T-cell (primary cell): ENCODE data around the gene NUPR1. TPM values are rescaled to one million over a fixed set of nuclear protein-coding genes. Genes with fewer than 3 reads are reported as not detected.
A peak's percentile ranks its signal among the peaks of the same experiment; 100 is the strongest.
"Not testable (repeated sequence)": the region's sequence is repeated elsewhere in the genome, so short reads cannot be mapped to it uniquely, and the experiment has no call there.

Source experiments
- ATAC-seq, 4 experiments: fragments of 200-7000 bp in 3 of 4; fragments of 150-1000 bp in 1 of 4; cut with Tn5 transposase; replicated peaks in 1 of 4; 1 replicate in 3 of 4; 2 replicates in 1 of 4; pipeline ENCODE4 v1.10.0; 2021; ENCODE audit warnings: moderate library complexity in 3 of 4, mild to moderate bottlenecking in 2 of 4, moderate number of reproducible peaks in 1 of 4
- CTCF ChIA-PET, 2 donors: fragments of 300-600 bp; sonication (Branson Sonifier 250); formaldehyde crosslinking; loops; one replicate each; lab custom pipeline; 2022; ENCODE audit warnings: antibody characterized with exemption in 2 of 2; lab: Charles Lee
- POLR2A ChIA-PET, 2 donors: fragments of 300-600 bp; sonication (Branson Sonifier 250); formaldehyde crosslinking; loops; one replicate each; lab custom pipeline; 2022; ENCODE audit warnings: antibody characterized with exemption in 2 of 2; lab: Charles Lee
- DNase-seq, 35 experiments: peaks; one replicate each; pipeline versions ENCODE4 v3.0.0 to v3.0.0-alpha.2; 2013 to 2023
- H3K27ac ChIP-seq: one replicate; pipeline ENCODE4 v1.5.1; 2013; ENCODE audit warnings: low read length
- H3K27me3 ChIP-seq, 2 experiments: replicated peaks in 1 of 2; 1 replicate in 1 of 2; 2 replicates in 1 of 2; pipeline versions ENCODE4 v1.6.1 to v1.7.0; 2013; ENCODE audit warnings: low read length in 1 of 2, mixed read lengths in 1 of 2; ENCODE audit not compliant: control insufficient read depth in 2 of 2, insufficient read depth in 2 of 2; ENCODE audit errors: extremely low read depth in 1 of 2
- H3K36me3 ChIP-seq, 2 donors: 1 replicate in 1 of 2; 2 replicates in 1 of 2; pipeline versions ENCODE4 v1.6.1 to v1.7.0; 2013; ENCODE audit warnings: low read length in 1 of 2; ENCODE audit not compliant: control insufficient read depth in 2 of 2, insufficient read depth in 1 of 2; ENCODE audit errors: extremely low read depth in 1 of 2
- H3K4me1 ChIP-seq, 2 experiments: 1 replicate in 1 of 2; 2 replicates in 1 of 2; pipeline versions ENCODE4 v1.6.1 to v1.7.0; 2013; ENCODE audit warnings: low read length in 2 of 2, mixed read lengths in 1 of 2; ENCODE audit not compliant: insufficient read depth in 2 of 2, control insufficient read depth in 1 of 2; ENCODE audit errors: extremely low read depth in 1 of 2
- H3K4me3 ChIP-seq, 2 donors: 1 replicate in 1 of 2; 2 replicates in 1 of 2; pipeline versions ENCODE4 v1.5.1 to v1.7.0; 2013; ENCODE audit warnings: mild to moderate bottlenecking in 2 of 2, low read length in 1 of 2, moderate library complexity in 1 of 2; ENCODE audit not compliant: control insufficient read depth in 1 of 2; ENCODE audit errors: extremely low read depth in 1 of 2
- H3K9me3 ChIP-seq: 2 replicates; pipeline ENCODE4 v1.7.0; 2013
- H3K27ac Mint-ChIP-seq, 2 donors: one replicate each; pipeline ENCODE4 v1.8.0; 2020 to 2021; ENCODE audit warnings: mild to moderate bottlenecking in 2 of 2, mixed read lengths in 2 of 2
- H3K27me3 Mint-ChIP-seq, 2 donors: one replicate each; pipeline ENCODE4 v1.8.0; 2021 to 2022; ENCODE audit warnings: mixed read lengths in 2 of 2
- H3K36me3 Mint-ChIP-seq: one replicate; pipeline ENCODE4 v1.8.0; 2021; ENCODE audit warnings: mixed read lengths
- H3K4me1 Mint-ChIP-seq, 3 donors: one replicate each; pipeline ENCODE4 v1.8.0; 2020 to 2022; ENCODE audit warnings: mixed read lengths in 3 of 3, mild to moderate bottlenecking in 1 of 3
- H3K4me3 Mint-ChIP-seq, 3 donors: one replicate each; pipeline ENCODE4 v1.8.0; 2020 to 2022; ENCODE audit warnings: mild to moderate bottlenecking in 3 of 3, mixed read lengths in 3 of 3, moderate library complexity in 3 of 3
- H3K9me3 Mint-ChIP-seq, 3 donors: one replicate each; pipeline ENCODE4 v1.8.0; 2020 to 2022; ENCODE audit warnings: mixed read lengths in 3 of 3
- WGBS: methylation state at CpG from one replicate; pipeline ENCODE4 v1.1.5; 2013; ENCODE audit warnings: missing lambda C conversion rate; ENCODE audit not compliant: insufficient coverage; 5-methylcytosine and 5-hydroxymethylcytosine counted together
- total RNA-seq, 35 experiments: library from RNA in 6 of 35; stranded (reverse) in 6 of 35; fragments of 120-200 nt in 1 of 35; gene quantifications; one replicate each; pipeline versions ENCODE4 v1.2.1 to v1.2.4 and lab custom pipeline; 2013 to 2026

The NUPR1 gene
- total RNA-seq, 5 donors from 2014 or later (not counting 1 experiment from before 2014, with no cell fraction given): 0.70 to 0.99 (median 0.98) TPM; not detected in 2

- H3K9me3 ChIP-seq: peaks cover 2% of the 10 kb centered on the region
- no peak overlapping the region for H3K27ac ChIP-seq
- no peak for ATAC-seq
- H3K27ac Mint-ChIP-seq: peak overlapping the region in 1 of 2 donors; percentile 29
- no peaks in the 10 kb centered on the region for H3K27me3 Mint-ChIP-seq
- H3K9me3 Mint-ChIP-seq: peaks cover 2 to 10% (median 7%) of the 10 kb centered on the region in 3 donors
- no peaks in the 10 kb centered on the region for H3K27me3 ChIP-seq
- CTCF ChIA-PET: no interaction called here
- peaks cover 28% of the 10 kb centered on the region for H3K36me3 Mint-ChIP-seq
- POLR2A ChIA-PET: no interaction called here
- WGBS: 100% methylated on average over 1 of the region's 2 CpGs
- H3K4me1 Mint-ChIP-seq: peaks cover 34 to 47% (median 35%) of the 10 kb centered on the region in 3 donors
- H3K36me3 ChIP-seq: peaks cover 7 to 9% of the 10 kb centered on the region in 2 donors
- H3K4me3 ChIP-seq: no peak overlapping the region
- peaks cover 0 to 2% of the 10 kb centered on the region in 2 experiments for H3K4me1 ChIP-seq
- H3K4me3 Mint-ChIP-seq: no peak overlapping the region
- no peak for DNase-seq
Measured at GRCh38 chr16:28567292-28567691, 28.5 kb upstream of the NUPR1 start.

- H3K4me3 Mint-ChIP-seq, H3K27me3 Mint-ChIP-seq, H3K36me3 ChIP-seq, ATAC-seq, H3K4me1 ChIP-seq, DNase-seq, POLR2A ChIA-PET, H3K27ac Mint-ChIP-seq, CTCF ChIA-PET, H3K27me3 ChIP-seq, H3K4me3 ChIP-seq, H3K9me3 ChIP-seq, H3K27ac ChIP-seq: not testable (repeated sequence)
- Mint-ChIP-seq H3K9me3 (peaks cover 2 to 10% (median 7%) of the 10 kb centered on the region in 3 donors), H3K36me3 (peaks cover 29% of the 10 kb centered on the region), H3K4me1 (peaks cover 39 to 51% (median 40%) of the 10 kb centered on the region in 3 donors)
- WGBS: no CpG with 5 or more reads among the region's 4 CpGs
Measured at GRCh38 chr16:28566233-28566925, 27.6 kb upstream of the NUPR1 start.

- WGBS: 82% methylated on average over 4 of the region's 6 CpGs
- Mint-ChIP-seq H3K4me1 (peaks cover 45 to 49% (median 45%) of the 10 kb centered on the region in 3 donors), H3K36me3 (peaks cover 34% of the 10 kb centered on the region), H3K4me3 (no peak overlapping the region), H3K27ac (no peak overlapping the region), H3K27me3 (no peaks in the 10 kb centered on the region), H3K9me3 (peaks cover 2 to 10% (median 7%) of the 10 kb centered on the region in 3 donors)
- Histone ChIP-seq H3K27ac (no peak overlapping the region), H3K27me3 (no peaks in the 10 kb centered on the region), H3K4me3 (no peak overlapping the region), H3K36me3 (peaks cover 3 to 19% of the 10 kb centered on the region in 2 donors), H3K9me3 (peaks cover 2% of the 10 kb centered on the region), H3K4me1 (peaks cover 0 to 7% of the 10 kb centered on the region in 2 experiments)
- no peak for DNase-seq
- ChIA-PET POLR2A (no interaction called here), CTCF (no interaction called here)
- no peak for ATAC-seq
Measured at GRCh38 chr16:28563218-28563617, 24.4 kb upstream of the NUPR1 start.

- Mint-ChIP-seq H3K4me1 (peaks cover 44 to 46% (median 44%) of the 10 kb centered on the region in 3 donors), H3K27ac (no peak overlapping the region), H3K36me3 (peaks cover 32% of the 10 kb centered on the region), H3K9me3 (peaks cover 0 to 5% (median under 1%) of the 10 kb centered on the region in 3 donors), H3K27me3 (no peaks in the 10 kb centered on the region), H3K4me3 (no peak overlapping the region)
- no peak for ATAC-seq
- H3K36me3 ChIP-seq: peaks cover 3 to 23% of the 10 kb centered on the region in 2 donors
- DNase-seq: no peak
- no peak overlapping the region for H3K4me3 ChIP-seq
- 100% methylated on average over 1 of the region's 4 CpGs for WGBS
- no peaks in the 10 kb centered on the region for H3K27me3 ChIP-seq
- H3K9me3 ChIP-seq: peaks cover 2% of the 10 kb centered on the region
- ChIA-PET CTCF (no interaction called here), POLR2A (interaction anchor here in 1 of 2 donors (0.6 kb wide), 1 partner anchor 55 kb away, joined by 3 read pairs; no protein-coding TSS in a partner anchor)
- peaks cover 0 to 7% of the 10 kb centered on the region in 2 experiments for H3K4me1 ChIP-seq
- H3K27ac ChIP-seq: no peak overlapping the region
Measured at GRCh38 chr16:28562199-28562598, 23.4 kb upstream of the NUPR1 start.

GRCh38 chr16:28561557-28562187 lies 22.9 kb upstream of the NUPR1 start:
- H3K4me3 ChIP-seq: no peak overlapping the region
- Mint-ChIP-seq H3K27me3 (no peaks in the 10 kb centered on the region), H3K4me1 (peaks cover 48 to 50% (median 49%) of the 10 kb centered on the region in 3 donors), H3K4me3 (no peak overlapping the region), H3K36me3 (peaks cover 32% of the 10 kb centered on the region), H3K9me3 (peaks cover 0 to 4% (median 0%) of the 10 kb centered on the region in 3 donors), H3K27ac (no peak overlapping the region)
- ATAC-seq (no peak), DNase-seq (no peak)
- no peaks in the 10 kb centered on the region for H3K27me3 ChIP-seq
- ChIA-PET CTCF (no interaction called here), POLR2A (interaction anchor here in 1 of 2 donors (0.6 kb wide), 1 partner anchor 10 kb away, joined by 3 read pairs; no protein-coding TSS in a partner anchor)
- peaks cover 3 to 28% of the 10 kb centered on the region in 2 donors for H3K36me3 ChIP-seq
- H3K27ac ChIP-seq: no peak overlapping the region
- WGBS: 96% methylated on average over 5 of the region's 7 CpGs
- H3K4me1 ChIP-seq: peaks cover 0 to 7% of the 10 kb centered on the region in 2 experiments
- no peaks in the 10 kb centered on the region for H3K9me3 ChIP-seq

- no peak overlapping the region for H3K27ac ChIP-seq
- H3K27ac Mint-ChIP-seq: no peak overlapping the region
- WGBS: no CpG with 5 or more reads among the region's 3 CpGs
- ChIA-PET POLR2A (no interaction called here), CTCF (interaction anchor here in 1 of 2 donors (0.7 kb wide), 1 partner anchor 247 kb away, joined by 3 read pairs; no protein-coding TSS in a partner anchor)
- H3K4me1 ChIP-seq: peaks cover 11 to 21% of the 10 kb centered on the region in 2 experiments
- H3K27me3 Mint-ChIP-seq: no peaks in the 10 kb centered on the region
- H3K36me3 Mint-ChIP-seq: peaks cover 20% of the 10 kb centered on the region
- H3K27me3 ChIP-seq: no peaks in the 10 kb centered on the region
- H3K36me3 ChIP-seq: peaks cover 0 to 24% of the 10 kb centered on the region in 2 donors
- no peak for DNase-seq
- no peak overlapping the region for H3K4me3 ChIP-seq
- no peaks in the 10 kb centered on the region for H3K9me3 Mint-ChIP-seq
- no peak for ATAC-seq
- H3K4me3 Mint-ChIP-seq: no peak overlapping the region
- no peaks in the 10 kb centered on the region for H3K9me3 ChIP-seq
- H3K4me1 Mint-ChIP-seq: peaks cover 48 to 67% (median 57%) of the 10 kb centered on the region in 3 donors
Measured at GRCh38 chr16:28558456-28558855, 19.7 kb upstream of the NUPR1 start.
